GM13977 (cell line): ENCODE data around the gene ANO1.

Source experiments
- DNase-seq: peaks from one replicate; pipeline ENCODE4 v3.0.0; 2012; ENCODE audit warnings: low spot score
- CTCF ChIP-seq: IDR thresholded peaks from 2 replicates; pipeline ENCODE4 v1.5.1; 2012; ENCODE audit warnings: mild to moderate bottlenecking, control low read depth; ENCODE audit not compliant: insufficient read depth; ENCODE audit errors: extremely low read depth, missing control alignments
- in situ Hi-C: fragments of 300-500 bp; cut with MboI; formaldehyde crosslinking; loops from one replicate; pipeline ENCODE4 v1.12.0; 2022; ENCODE audit warnings: low sequenced_read_pairs, low pct_unique_long_range_greater_than_20kb, mixed read lengths, inconsistent platforms; ENCODE audit not compliant: unreplicated experiment

The ANO1 gene

GRCh38 chr11:70201882-70202861, 124.1 kb downstream of the ANO1 start:
- in situ Hi-C loops: no loop called here
- no peak for TF ChIP-seq CTCF
- no peak for DNase-seq

- in situ Hi-C loops: no loop called here
- DNase-seq: peak; percentile 96
- no peak for TF ChIP-seq CTCF
Measured at GRCh38 chr11:70202920-70203750, 125.0 kb downstream of the ANO1 start, which contains the start of gene FADD. FADD (plus strand) TSS chr11:70203296; CDS start chr11:70203460, 164 bp downstream.

- TF ChIP-seq CTCF: no peak
Measured at GRCh38 chr11:70203751-70204465, 125.8 kb downstream of the ANO1 start.

GRCh38 chr11:70204466-70204799, 126.3 kb downstream of the ANO1 start:
- in situ Hi-C loops: no loop called here
- DNase-seq: no peak
- no peak for TF ChIP-seq CTCF

More at GRCh38 chr11:70203751-70204465, 125.8 kb downstream of the ANO1 start:
- in situ Hi-C loops: no loop called here
- peak; percentile 79 for DNase-seq

GRCh38 chr11:70205049-70205725, 127.1 kb downstream of the ANO1 start:
- no peak for TF ChIP-seq CTCF
- no peak for DNase-seq
- in situ Hi-C loops: no loop called here
